GM10266 (cell line): ENCODE measurements around the gene TEKT5.
"Not testable (repeated sequence)": the region's sequence is repeated elsewhere in the genome, so short reads cannot be mapped to it uniquely, and the experiment has no call there.

Experiments
- DNase-seq: peaks from one replicate; pipeline ENCODE4 v3.0.0; 2012; ENCODE audit errors: extremely low spot score
- CTCF ChIP-seq: IDR thresholded peaks from 2 replicates; pipeline ENCODE4 v1.5.1; 2012; ENCODE audit warnings: mild to moderate bottlenecking, low read depth; ENCODE audit not compliant: control insufficient read depth, insufficient read depth; ENCODE audit errors: missing control alignments

Gene TEKT5

GRCh38 chr16:10694830-10695229 lies at the start of gene TEKT5:
Gene TEKT5, minus strand, starts transcription at chr16:10694930. Its CDS starts 57 bp downstream, at chr16:10694873.
- DNase-seq, result no peak
- no peak for TF ChIP-seq CTCF

GRCh38 chr16:10743610-10744369 lies 49.1 kb upstream of the TEKT5 start, which contains the start of gene NUBP1:
Gene NUBP1, plus strand, starts transcription at chr16:10743842. Its CDS starts 22 bp downstream, at chr16:10743864.
- TF ChIP-seq CTCF, result no peak
- DNase-seq, result peak; percentile 94

- no peak for DNase-seq
- TF ChIP-seq CTCF, result no peak
Measured at GRCh38 chr16:10743227-10743609, 48.5 kb upstream of the TEKT5 start.

- no peak for TF ChIP-seq CTCF
- DNase-seq, result no peak
Measured at GRCh38 chr16:10741844-10742243, 47.1 kb upstream of the TEKT5 start.

- not testable (repeated sequence) for DNase-seq
Measured at GRCh38 chr16:10741249-10741648, 46.5 kb upstream of the TEKT5 start.

GRCh38 chr16:10740845-10741208 lies 46.1 kb upstream of the TEKT5 start:
- no peak for TF ChIP-seq CTCF
- no peak for DNase-seq

GRCh38 chr16:10740000-10740844 lies 45.5 kb upstream of the TEKT5 start:
- no peak for TF ChIP-seq CTCF
- DNase-seq, result no peak
